GM18520 (cell line): ENCODE data around the gene KRT26.
"Not testable (repeated sequence)": the region's sequence is repeated elsewhere in the genome, so short reads cannot be mapped to it uniquely, and the experiment has no call there.

Source experiments
- ATAC-seq: cut with Tn5 transposase; IDR thresholded peaks from one replicate; pipeline ENCODE4 v1.9.1; 2021; ENCODE audit not compliant: unreplicated experiment

Gene KRT26, protein sequence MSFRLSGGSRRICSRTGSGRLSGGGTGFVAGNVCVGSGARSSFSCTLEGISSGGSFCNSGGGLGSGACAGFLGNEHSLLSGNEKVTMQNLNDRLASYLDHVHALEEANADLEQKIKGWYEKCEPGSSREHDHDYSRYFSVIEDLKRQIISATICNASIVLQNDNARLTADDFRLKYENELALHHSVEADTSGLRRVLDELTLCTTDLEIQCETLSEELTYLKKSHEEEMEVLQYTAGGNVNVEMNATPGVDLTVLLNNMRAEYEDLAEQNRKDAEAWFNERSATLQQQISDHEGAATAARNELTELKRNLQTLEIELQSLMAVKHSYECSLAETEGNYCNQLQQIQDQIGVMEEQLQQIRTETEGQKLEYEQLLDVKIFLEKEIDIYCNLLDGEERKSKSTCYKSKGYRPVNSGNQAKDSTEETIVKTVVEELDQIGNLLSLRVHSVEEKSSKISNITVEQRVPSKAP

GRCh38 chr17:40772101-40772500, at the start of gene KRT26:
Gene KRT26 (minus strand): TSS chr17:40772201. CDS start chr17:40772113, 88 bp downstream.
- ATAC-seq, result no peak

DNA sequence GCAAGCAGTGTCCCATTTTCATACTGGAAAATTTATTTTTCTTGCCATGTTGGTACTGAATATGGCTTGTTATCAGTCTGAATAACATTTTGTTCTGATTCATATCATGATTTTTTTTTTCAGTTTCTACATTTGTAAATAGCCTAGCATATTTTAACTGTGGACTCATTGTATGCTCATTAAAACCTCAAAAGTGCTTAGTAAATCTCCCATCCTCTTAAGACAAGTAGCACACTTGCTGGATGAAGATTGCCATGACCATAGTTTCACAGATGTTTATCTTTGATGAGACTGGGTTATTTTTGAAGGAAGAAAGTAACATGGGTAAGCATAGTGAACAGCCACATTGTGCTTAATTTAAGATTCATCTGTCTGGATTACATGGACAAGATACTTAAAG, 49.5 kb upstream of the KRT26 start:
- no peak for ATAC-seq

DNA sequence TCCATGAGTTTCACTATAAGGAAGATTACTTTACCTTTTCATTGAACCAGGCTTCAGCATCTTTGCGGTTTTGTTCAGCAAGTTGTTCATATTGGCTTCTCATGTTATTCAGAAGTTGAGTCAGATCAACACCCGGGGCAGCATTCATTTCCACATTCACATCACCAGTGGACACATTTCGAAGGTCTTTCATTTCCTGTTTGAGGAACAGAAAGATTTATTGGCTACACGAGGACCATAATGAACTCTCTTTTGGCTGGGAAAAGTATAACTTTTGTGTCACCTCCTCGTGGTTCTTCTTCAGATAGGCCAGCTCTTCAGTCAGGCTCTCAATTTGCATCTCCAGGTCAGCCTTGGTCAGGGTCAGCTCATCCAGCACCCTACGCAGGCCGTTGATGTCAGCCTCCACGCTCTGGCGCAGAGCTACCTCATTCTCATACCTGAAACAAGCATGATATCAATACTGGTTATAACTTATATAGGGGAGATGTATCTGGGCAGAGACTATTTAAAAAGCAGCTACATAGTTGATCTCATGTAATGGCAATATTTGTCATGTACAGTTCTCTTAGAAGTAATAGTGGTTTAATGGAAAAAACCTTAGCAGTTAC, 48.3 kb upstream of the KRT26 start:
- ATAC-seq, result no peak

- no peak for ATAC-seq
Observed at GRCh38 chr17:40819528-40820125, 47.6 kb upstream of the KRT26 start.

DNA sequence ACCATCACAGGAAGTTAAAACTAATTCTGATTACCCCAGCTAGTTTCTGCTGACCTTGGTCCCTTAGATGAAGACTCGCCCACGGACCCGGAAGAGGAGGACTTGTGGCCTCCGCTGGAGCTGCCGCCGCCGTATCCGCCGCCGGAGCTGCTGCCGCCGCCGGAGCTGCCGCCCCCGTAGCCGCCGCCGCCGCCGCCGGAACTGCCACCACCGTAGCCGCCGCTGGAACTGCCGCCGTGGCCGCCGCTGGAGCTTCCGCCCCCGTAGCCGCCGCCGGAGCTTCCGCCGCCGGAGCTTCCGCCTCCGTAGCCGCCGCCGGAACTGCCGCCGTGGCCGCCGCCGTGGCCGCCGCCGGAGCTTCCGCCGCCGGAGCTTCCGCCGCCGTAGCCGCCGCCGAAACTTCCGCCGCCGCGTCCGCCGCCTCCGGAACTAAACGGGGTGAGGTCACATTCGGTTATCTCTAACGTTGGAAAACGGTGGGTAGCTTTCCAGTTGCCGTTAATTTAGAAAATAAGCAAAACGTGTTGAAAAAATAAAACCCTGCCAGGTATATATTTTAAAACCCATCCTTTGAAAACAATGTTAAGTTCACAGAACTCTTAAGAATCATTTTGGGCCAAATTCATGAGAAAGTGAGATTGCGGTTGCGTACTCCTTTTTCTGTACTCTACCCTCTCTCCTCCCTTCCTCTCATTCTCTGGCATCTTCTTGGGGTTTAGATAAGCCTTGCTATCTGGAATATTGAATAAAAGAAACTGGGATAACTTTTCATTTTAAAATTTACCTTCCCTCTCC, 46.9 kb upstream of the KRT26 start:
- ATAC-seq, result peak; percentile 37

GRCh38 chr17:40818343-40818732, 46.3 kb upstream of the KRT26 start:
- ATAC-seq, result no peak

DNA sequence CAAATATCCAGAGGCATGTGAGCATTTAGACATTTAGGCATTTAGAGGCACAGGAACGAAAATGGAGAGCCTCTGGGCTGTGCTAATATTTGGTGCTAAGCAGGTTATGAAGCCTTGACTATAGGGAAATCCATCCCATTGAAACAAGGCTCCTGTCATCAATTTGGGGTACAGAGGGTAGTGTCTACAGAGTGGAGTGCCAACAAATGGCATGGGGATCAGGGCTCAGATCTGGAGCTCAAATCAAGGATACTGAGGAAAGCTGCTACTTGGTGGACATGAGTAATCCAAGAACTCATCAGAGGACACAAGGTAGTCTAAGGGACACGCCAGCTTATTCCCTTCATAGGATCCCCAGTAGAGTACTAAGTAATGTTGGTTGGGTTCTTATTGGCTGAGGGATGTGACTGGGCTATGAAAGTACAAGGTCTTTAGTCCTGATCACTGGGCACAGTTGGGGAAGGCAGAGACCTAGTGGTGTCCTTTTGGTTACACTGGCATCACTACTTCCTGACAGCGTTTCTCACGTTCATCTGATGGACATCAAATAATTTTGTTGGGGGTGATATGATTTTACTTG, 45.2 kb upstream of the KRT26 start:
- no peak for ATAC-seq

GRCh38 chr17:40816569-40816968, 44.6 kb upstream of the KRT26 start:
- ATAC-seq, result no peak

DNA sequence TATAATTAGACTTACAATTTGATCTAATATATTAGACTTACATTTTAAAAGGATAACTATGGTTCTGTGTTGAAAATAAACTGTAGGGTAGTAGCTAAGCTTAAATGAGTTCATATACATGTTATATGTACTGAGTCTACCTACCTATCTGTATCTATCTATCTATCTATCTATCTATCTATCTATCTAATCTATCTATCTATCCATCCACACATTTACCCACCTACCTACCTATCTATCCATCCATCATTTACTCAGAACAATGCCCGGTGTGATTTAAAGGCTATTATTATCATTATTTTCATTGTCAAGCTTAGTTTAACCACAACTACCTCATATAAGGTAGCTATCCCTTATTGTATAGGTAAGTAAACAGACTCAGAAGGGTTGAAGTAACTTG, 43.4 kb upstream of the KRT26 start:
- ATAC-seq, result no peak

DNA sequence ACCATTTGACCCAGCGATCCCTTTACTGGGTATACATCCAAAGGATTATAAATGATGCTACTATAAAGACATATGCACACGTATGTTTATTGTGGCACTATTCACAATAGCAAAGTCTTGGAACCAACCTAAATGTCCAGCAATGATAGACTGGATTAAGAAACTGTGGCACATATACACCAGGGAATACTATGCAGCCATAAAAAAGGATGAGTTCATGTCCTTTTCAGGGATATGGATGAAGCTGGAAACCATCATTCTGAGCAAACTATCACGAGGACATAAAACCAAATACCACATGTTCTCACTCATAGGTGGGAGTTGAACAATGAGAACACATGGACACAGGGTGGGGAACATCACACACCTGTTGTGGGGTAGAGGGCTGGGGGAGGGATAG, 42.7 kb upstream of the KRT26 start:
- ATAC-seq, result not testable (repeated sequence)

DNA sequence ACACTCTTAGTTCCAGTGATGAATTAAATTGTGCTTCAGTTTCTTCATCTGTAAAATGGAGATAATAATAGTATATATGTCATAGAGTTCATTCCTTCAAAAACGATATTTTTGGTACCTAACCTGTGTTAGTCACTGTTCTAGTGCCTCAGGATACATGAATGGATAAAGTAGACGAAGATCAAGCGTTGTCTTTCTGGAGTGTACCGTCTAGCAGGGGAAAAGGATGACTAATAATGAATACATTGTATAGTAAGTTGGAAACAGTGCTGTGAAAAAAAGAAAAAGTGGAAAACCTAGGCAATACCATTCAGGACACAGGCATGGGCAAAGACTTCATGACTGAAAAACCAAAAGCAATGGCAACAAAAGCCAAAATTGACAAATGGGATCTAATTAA, 41.8 kb upstream of the KRT26 start:
- no peak for ATAC-seq

GRCh38 chr17:40812639-40813038, 40.6 kb upstream of the KRT26 start:
- ATAC-seq, result no peak

DNA sequence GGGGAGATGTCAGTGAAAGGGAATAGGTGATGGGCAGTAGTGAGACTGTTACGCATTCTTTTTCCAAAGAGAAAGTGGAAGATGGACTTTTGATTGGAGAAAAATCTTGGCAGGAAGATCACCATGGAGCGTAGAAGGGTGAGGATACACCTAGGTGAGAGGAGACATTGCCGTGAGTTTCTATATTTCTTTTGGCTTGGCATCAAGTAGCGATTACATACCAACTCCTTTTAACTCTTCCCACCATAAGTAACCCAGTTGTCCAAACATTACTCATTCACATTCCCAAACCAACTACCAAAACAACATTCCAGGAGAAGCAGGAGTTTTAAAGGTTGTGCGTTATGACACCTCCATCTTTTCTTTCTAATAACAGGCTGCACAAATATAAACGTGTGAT, 38.5 kb upstream of the KRT26 start:
- ATAC-seq, result no peak

- ATAC-seq, result no peak
Observed at GRCh38 chr17:40809721-40810421, 37.9 kb upstream of the KRT26 start.

- no peak for ATAC-seq
Observed at GRCh38 chr17:40806131-40806530, 34.1 kb upstream of the KRT26 start.

DNA sequence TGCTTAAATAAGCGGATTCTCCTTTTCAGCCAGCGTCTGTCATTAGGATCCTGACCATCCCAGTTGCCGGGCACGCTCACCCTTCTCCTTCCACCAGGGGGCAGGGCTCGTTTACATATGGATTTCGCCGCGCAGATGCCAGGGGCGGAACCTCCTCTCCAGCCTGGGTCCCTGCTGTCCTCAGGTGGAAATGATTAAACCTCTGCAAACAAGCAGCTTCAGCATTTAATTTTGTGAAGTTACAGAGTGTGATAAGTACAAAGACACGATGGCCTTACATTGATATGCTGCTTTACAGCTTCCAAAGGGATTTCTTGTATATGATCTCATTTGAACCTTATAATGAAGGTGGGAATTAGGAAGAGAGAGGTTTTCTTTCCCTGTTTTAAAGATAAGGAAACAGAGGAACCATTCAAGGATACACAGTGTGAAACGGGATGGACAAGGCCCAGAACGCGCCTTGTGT, 31.6 kb upstream of the KRT26 start:
- ATAC-seq, result no peak

DNA sequence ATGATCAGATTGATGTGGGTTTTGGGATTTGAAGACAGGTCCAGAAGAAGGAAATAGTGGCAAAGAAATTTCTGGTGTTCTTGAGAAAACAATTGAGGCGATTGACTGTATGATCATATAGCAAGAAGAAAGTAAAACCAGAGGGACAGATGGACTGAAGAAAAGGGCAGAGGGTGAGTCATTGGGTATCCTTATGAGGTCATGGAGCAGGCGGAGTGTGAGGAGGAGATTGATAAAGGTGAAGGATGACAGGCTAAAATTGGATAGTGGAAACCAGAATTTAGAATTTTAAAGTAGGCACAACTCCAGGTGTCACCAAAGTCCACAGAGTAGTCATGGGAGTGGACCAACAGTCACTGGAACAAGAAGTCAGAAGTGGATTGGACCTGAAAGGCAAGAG, 29.2 kb upstream of the KRT26 start:
- ATAC-seq, result no peak

- no peak for ATAC-seq
Observed at GRCh38 chr17:40800381-40800780, 28.4 kb upstream of the KRT26 start.

DNA sequence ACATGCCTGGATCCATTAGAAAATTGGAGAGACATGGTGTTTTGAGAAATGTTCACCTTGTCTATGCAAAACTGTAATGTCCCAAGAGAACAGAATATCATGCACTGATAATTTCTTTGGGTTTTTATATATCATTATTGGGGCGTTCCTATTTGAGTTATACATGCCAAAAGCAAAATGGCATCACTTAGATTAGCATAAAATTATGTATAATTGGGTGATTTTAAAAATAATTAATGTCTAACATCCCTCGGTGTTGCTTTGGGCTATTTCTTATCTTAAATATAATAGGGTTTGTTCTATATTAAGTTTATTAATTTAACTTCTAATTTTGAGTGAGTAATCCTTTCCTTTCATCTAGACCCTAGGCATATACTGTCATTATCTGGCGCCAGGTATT, 27.9 kb upstream of the KRT26 start, which contains the start of gene KRT28:
Gene KRT28 (minus strand): TSS at position 101 of the 400 bp plus-strand sequence. CDS start 66 bp downstream, at position 35.
- no peak for ATAC-seq

DNA sequence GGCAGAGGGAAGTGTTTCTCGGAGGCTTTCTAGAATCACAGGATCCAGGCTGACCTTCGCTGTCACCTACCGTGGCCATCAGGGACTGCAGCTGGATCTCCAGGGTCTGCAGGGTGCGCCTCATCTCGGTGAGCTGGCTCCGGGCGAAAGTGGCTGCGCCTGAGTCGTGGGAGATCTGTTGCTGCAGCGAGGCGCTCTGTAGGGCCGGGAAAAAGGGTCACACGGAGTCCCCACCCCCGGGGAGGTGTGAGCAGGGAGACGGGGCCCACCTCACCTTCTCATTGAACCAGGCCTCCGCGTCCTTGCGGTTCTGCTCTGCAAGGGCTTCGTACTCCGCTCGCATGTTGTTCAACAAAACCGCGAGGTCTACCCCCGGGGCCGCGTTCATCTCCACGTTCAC, 24.8 kb upstream of the KRT26 start:
- no peak for ATAC-seq
